HG03439 (cell line): ENCODE data around the gene RNF126.
A peak's percentile ranks its signal among the peaks of the same experiment; 100 is the strongest.

ENCODE experiments used
- ATAC-seq: cut with Tn5 transposase; IDR thresholded peaks from one replicate; pipeline ENCODE4 v1.9.1; 2021; ENCODE audit warnings: mild to moderate bottlenecking, moderate library complexity; ENCODE audit not compliant: unreplicated experiment

Gene RNF126

DNA sequence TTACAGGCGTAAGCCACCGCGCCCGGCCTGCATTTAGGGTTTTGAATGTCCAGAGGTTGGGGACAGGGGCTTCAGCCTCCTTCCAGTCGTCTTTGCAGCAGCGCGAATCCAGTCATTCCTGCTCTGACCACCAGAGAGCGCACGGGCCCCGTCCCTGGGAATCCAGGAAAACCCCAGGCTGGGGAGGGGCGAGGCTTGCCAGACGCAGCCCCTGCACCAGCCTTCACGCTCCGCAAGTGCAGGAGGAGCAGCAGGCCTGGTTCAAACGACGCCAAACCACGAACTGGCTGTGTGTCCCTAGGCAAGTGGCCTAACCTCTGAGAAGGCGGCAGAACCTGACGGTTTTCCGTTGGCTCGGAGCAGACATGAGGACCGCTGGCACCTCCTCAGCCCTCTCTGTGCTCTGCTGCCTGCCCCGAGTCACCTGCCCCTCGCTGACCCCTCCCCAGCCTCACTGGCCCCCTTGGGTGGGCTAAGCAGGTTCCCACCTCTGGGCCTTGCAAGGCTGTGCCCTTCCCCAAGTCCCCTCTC lies 2.0 kb upstream of the RNF126 start:
- ATAC-seq = no peak

GRCh38 chr19:663682-664117 lies 686 bp upstream of the RNF126 start:
- ATAC-seq = no peak

DNA sequence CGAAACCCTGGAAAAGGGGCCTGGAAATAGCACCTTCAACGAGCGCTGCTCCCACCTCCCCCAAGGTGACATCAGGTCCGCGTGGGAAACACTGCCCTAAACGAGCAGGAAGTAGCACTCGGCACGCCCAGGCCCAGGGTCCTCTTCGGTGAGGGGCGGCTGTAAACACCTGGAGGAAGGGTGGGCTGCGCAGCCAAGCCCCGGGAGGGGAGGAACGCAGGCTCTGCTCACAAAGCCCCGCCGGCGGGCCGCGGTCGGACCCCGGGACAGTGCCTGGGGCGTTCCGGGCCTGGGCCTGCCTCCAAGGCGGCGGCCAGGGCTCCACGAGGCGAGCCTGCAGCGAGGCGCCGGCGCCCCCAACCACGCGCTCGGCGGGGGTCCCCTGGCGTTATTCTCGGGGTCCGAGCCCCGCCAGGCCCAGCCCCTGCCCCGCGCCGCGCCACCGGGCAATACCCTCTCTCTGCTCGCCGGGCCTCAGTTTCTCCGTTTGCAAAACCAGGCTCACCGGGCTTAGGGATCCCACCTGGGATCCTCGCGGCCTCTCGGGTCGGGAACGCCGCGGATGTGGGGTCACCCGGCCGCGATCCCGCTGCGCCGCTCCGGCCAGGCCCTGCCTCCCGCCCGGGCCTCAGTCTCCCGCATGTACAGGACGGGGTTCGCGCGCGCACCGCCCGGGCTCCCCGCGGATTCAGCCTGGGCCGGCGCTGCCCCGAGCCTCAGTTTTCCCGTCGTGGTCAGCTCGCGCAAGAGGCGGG lies 630 bp downstream of the RNF126 start:
- ATAC-seq = peak; percentile 10

- ATAC-seq = no peak
These were observed 1.4 kb downstream of the RNF126 start for GRCh38 chr19:661427-662196.

DNA sequence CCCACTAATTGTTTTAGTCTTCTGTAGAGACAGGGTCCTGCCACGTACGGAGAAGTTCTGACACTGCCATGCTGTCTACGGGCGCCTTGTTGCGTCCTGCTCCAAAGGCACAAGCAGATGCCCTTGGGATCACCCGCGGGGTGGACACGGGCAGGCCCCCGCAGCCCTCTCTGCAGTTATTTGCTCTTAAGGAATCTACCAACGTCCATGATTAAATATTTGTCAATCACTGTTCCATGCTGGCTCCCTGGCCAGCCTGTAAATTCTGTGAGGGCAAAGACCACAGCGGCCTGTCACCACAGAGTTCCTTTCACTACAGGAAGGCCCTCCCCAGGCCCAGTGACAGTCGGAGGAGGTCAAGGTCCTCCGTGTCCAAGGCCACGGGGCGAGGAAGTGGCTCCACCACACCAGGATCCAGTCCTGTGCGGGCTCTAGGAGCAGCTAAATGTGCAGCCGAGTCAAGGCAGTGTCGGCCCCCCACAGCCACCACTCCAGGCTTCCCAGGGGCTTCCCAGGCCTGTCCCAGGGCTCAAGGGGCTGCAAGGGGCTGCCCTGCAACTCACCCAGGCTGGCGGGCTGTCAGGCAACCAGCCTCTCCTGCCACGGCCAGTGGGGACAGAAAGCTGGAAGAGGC lies 2.1 kb downstream of the RNF126 start:
- ATAC-seq = no peak

DNA sequence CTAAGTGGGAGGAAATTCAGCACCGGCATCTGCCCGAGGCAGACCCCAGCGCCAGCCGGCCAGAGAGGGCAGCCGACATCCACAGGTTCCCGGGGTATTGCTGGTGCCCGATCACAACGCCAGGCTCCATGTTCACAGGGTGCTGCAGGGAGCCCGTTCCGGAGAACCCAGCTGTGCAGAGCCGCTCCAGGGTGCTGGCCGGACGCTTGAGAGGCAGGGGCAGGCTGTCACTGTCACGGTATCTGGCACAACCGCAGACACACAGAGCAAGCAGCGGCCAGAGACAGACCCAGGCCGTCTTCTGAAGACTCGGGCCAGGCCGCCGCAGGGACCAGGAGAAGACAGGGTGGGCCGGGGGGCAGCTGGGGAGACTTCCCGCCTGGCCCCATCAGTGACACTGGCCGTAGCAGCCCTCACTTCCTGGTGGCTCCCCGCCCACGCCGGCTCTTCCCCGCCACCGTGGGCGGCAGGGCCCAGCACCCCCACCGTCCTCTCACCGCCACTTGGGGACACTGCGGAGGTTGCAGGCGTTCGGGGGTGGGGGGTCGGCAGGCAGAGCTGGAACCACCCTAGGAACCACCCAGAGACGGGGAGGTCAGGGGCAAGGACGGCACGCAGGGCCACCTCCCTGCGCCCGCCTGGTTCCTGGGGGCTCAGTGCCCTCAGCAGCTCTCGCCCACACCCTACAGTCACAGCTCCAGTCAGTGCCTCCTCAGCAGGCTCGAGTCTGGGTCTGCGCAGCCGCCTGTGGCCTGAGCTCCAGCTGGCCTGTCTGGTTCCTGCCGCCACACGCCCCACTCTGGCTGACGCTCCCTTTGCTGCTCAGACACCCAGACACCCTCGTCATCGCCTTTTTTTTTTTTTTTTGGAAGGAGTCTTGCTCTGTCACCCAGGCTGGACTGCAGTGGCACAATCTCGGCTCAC lies 3.8 kb downstream of the RNF126 start:
- no peak for ATAC-seq

DNA sequence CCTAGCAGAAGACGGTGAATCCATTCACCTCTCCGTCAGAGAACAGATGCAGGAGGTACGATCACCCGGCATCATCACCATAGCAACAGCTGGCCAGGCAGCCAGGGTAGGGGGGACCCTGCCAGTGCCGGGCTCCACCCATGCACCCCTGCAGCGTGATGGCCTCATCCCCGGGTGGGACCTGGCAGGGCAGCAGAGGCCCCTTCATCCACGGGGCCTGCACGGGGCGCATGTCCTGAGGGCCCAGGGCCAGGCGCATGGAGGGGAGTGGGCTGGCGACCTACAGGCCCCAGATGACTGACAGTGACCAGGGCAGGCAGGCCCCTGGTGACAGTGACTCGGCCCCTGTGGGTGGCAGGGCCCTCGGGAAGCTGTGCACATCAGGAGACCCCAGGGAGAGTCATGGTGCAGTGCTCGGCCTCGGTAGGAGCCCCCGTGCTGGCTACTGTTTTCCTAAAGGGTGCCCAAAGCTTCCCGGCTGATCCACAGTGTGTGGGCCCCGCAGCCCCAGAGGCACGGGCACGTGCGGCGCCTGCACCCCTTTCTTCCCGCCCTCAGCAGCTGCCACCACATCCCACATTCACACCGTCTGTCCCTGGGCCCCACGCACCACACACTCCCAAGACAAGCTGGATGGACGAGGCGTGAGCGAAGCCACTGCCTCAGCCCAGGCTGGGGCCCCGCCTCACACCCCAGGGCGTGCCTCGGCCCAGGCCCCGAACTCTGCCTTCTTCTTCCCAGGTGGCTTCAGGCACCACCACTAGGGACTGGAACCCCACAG lies 4.8 kb downstream of the RNF126 start:
- no peak for ATAC-seq

GRCh38 chr19:657611-658010 lies 5.4 kb downstream of the RNF126 start:
- no peak for ATAC-seq

GRCh38 chr19:656751-657559 lies 6.1 kb downstream of the RNF126 start:
- ATAC-seq = no peak

- ATAC-seq = no peak
These were observed 7.3 kb downstream of the RNF126 start for GRCh38 chr19:655691-656090.

DNA sequence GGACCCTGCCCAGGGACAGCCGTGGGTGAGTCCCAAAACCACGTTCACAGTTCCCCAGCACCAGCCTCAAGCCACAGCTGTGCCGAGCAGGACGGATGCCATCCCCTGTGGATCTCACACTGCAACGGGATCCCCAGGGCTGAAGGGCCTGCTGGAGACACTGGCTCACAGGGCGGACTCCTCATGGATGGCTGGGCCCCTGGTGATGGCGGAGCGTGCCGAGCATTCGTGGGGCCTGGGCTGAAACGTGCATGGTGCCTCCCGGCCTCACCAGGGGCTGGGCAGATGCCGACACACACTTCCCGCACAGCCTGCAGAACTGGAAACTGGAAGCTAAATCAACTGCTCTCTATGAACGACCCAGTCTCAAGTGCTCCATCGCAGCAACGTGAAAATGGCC lies 9.6 kb downstream of the RNF126 start:
- ATAC-seq = no peak

DNA sequence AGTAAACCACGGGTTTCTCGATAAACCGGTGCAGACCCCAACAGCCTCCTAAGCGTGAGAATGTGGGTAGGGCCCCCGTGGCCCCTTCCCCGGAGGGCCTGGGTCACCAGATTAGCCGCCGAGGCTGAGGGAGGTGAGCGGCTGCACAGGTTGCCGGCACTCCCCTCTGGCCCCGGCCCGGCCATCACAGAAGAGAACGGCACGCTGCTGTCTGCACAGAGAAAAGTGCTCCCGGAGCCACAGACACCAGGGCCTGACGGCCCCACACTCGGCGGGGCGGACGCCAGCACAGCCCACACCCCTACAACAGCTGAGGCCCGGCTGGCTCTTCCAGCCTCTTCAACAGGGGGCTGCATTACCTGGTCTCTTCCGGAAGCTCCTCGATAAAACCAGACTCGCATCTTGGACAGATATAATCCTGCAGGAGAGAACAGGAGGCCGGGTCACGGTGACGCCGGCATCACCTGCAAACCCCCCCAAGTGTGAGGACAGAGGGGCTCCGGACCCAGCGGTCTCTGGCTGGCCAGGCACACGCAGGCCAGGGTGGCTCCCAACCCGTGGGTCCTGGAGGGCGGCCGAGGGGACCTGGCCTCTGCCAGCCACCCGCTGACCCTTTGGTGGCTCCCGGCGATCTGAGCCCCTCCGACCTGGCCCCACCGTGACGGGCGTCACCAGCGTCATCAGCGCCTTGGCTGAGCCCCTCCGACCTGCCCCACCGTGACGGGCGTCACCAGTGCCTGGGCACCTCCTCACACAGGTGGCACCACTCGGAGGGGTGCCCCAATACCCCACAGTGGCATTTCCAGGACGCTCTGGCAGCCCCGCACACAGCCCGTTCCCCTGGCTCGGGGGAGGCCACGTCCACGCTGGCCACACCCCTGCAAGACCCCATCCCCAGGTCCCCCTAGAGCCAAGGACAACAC lies 10.3 kb downstream of the RNF126 start:
- ATAC-seq = no peak

GRCh38 chr19:651991-652390 lies 11.0 kb downstream of the RNF126 start:
- no peak for ATAC-seq

- ATAC-seq = no peak
These were observed 11.7 kb downstream of the RNF126 start for GRCh38 chr19:651114-651818.

GRCh38 chr19:650121-650520 lies 12.9 kb downstream of the RNF126 start:
- ATAC-seq = no peak

DNA sequence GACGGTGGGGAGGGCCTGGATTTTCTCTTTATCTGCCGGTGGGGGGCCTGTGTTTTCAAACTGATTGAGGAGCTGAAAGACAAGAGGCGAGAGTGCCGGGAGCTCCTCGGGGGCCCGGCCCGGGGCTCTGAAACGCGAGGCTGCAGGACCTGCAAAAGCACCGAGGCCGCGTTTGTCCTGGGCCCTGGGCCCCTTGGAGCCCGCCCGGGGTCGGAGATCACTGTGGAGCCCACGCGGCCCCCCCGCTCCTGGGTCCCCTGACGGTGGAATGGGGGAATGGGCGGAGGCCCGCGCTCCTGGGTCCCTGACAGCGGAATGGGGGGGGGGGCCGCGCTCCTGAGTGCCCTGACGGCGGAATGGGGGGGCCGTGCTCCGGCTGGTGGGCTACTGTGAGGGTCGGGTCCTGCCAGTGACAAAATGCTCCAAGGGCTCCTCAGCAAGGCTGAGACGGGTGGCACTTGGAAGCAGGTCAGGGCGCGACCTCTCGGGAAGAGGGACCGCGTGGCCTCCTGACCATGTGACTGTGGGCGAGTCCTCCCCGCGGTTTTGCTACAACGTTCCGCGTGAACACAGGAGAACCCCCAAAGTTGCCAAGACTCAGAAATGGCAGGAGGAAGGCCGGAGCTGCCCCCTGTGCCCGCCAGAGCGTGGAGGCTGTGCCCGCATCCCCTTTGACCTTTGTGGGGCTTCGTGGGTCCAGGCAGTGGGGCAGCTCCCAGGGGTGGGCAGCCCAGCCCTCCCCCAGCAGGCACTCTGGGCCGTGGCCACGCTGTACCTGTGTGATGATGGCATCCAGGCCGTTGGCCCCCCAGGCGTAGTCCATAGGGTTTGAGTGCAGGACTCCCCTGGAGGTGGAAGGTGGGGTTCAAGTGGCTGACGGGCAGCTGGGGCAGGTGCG lies 13.9 kb downstream of the RNF126 start:
- no peak for ATAC-seq
